BJ (cell line): ENCODE measurements around the gene GOLPH3L. TPM values are rescaled to one million over a fixed set of nuclear protein-coding genes. Genes with fewer than 3 reads are reported as not detected.
"Not testable (repeated sequence)": the region's sequence is repeated elsewhere in the genome, so short reads cannot be mapped to it uniquely, and the experiment has no call there.

Source experiments
- CTCF ChIA-PET: fragments of 350-600 bp; formaldehyde crosslinking; extraction: SDS; loops from one replicate; lab custom pipeline; 2021; ENCODE audit warnings: antibody characterized with exemption, inconsistent platforms; lab: Yijun Ruan, JAX
- POLR2A ChIA-PET: fragments of 300-600 bp; sonication (Branson Sonifier 250); formaldehyde crosslinking; extraction: SDS; loops from one replicate; lab custom pipeline; 2021; ENCODE audit warnings: antibody characterized with exemption; lab: Charles Lee
- DNase-seq: peaks from one replicate; pipeline ENCODE4 v3.0.0-alpha.2; 2011; ENCODE audit warnings: low read depth
- H3K27me3 ChIP-seq: 2 replicates; pipeline ENCODE4 v1.6.0; 2011; ENCODE audit warnings: low read length; ENCODE audit not compliant: control insufficient read depth, insufficient read depth
- H3K36me3 ChIP-seq: 2 replicates; pipeline ENCODE4 v1.5.1; 2011; ENCODE audit warnings: low read length; ENCODE audit not compliant: control insufficient read depth, insufficient read depth
- H3K4me3 ChIP-seq: 2 replicates; pipeline ENCODE4 v1.5.1; 2011; ENCODE audit warnings: low read depth, mild to moderate bottlenecking, control low read depth, low read length
- CTCF ChIP-seq: IDR thresholded peaks from 2 replicates; pipeline ENCODE4 v1.5.1; 2011; ENCODE audit warnings: low read depth, mild to moderate bottlenecking, control low read depth, inconsistent platforms, low read length, moderate library complexity; ENCODE audit not compliant: insufficient read depth
- polyA plus RNA-seq: library from polyadenylated mRNA; depleted of rRNA; stranded (reverse); fragments of >200 nt; gene quantifications from 2 replicates; pipeline ENCODE4 v1.2.3, GENCODE V29; 2011

GOLPH3L gene
- polyA plus RNA-seq, 1 experiment, result 14.6 TPM

DNA sequence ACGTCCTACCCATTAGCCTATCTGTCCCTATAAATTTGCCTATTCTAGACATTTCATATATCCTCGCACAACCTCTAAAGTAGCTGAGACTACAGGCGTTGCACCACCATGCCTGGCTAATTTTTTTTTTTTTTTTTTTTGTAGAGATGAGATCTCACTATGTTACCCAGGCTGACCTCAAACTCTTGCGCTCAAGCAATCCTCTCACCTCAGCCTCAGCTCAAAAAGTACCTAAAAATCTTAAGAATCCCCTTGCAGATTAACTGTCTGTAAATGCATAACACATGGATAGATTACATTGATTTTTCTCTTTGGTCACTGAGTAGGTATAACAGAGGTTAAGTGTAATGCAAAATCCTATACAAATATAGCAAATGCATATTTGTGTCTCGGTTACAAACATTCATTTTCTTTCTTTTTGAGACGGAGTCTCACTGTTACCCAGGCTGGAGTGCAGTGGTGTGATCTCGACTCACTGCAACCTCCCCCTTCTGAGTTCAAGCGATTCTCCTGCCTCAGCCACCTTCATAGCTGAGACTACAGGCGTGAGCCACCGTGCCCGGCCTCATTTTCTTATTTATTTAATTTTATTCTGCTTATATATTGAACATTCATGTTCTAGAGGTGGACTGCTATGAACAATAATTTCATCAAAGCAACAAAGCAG lies 21.4 kb upstream of the GOLPH3L start:
- H3K4me3 ChIP-seq, result no peak overlapping the region
- POLR2A ChIA-PET, result no interaction called here
- TF ChIP-seq CTCF, result no peak
- no peaks in the 10 kb centered on the region for H3K36me3 ChIP-seq
- no peaks in the 10 kb centered on the region for H3K27me3 ChIP-seq
- CTCF ChIA-PET, result interaction anchor here (1.0 kb wide), 1 partner anchor 9 kb away, joined by 3 read pairs; no protein-coding TSS in a partner anchor
- DNase-seq, result no peak

DNA sequence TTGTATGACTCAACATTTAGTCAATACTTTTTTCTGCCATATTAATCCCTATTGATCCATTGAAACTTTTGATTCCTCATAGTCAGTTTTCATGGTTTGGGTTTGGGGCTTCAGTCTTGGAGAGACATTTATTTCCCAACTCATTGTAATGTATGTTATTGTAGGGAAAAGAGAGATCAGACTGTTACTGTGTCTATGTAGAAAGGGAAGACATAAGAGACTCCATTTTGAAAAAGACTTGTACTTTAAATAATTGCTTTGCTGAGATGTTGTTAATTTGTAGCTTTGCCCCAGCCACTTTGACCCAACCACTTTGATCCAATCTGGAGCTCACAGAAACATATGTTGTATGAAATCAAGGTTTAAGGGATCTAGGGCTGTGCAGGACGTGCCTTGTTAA lies 12.1 kb upstream of the GOLPH3L start:
- H3K4me3 ChIP-seq, DNase-seq, H3K27me3 ChIP-seq, CTCF ChIA-PET, POLR2A ChIA-PET, H3K36me3 ChIP-seq: not testable (repeated sequence)

GRCh38 chr1:150708595-150708994 lies 11.6 kb upstream of the GOLPH3L start:
- Histone ChIP-seq H3K36me3 (no peaks in the 10 kb centered on the region), H3K27me3 (no peaks in the 10 kb centered on the region), H3K4me3 (no peak overlapping the region)
- CTCF ChIA-PET, result no interaction called here
- TF ChIP-seq CTCF, result no peak
- no peak for DNase-seq
- POLR2A ChIA-PET, result no interaction called here

- Histone ChIP-seq H3K4me3 (no peak overlapping the region), H3K36me3 (no peaks in the 10 kb centered on the region), H3K27me3 (peaks cover 2% of the 10 kb centered on the region)
- no peak for TF ChIP-seq CTCF
- POLR2A ChIA-PET, result no interaction called here
- CTCF ChIA-PET, result no interaction called here
- DNase-seq, result no peak
Observed at GRCh38 chr1:150706091-150706490, 9.1 kb upstream of the GOLPH3L start.

- CTCF ChIA-PET, result no interaction called here
- TF ChIP-seq CTCF, result no peak
- Histone ChIP-seq H3K4me3 (no peak overlapping the region), H3K27me3 (peaks cover 2% of the 10 kb centered on the region), H3K36me3 (no peaks in the 10 kb centered on the region)
- POLR2A ChIA-PET, result no interaction called here
- no peak for DNase-seq
Observed at GRCh38 chr1:150703427-150703826, 6.5 kb upstream of the GOLPH3L start.

DNA sequence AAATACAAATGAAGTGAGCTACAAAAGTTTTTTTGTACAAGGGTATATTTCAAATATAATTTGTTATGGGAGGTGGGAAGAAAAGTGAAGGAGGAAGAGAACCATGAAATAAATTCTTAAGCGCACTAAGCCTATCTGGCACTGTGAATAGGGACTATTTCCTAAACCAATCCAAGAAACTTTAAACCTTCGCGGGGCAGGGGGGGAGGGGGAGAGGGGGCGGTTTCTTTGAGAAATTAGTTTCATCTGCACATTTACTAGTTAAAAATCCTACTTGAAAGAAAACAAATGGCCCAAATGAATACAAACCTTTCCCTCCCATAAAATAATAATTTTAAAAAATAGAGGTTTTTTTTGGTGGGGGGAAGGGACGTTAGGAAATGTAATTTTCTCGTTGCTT lies 364 bp downstream of the GOLPH3L start:
- H3K4me3 ChIP-seq, result peak overlapping the region; percentile 67
- POLR2A ChIA-PET, result no interaction called here
- CTCF ChIA-PET, result interaction anchor here (0.6 kb wide), 1 partner anchor 69 kb away, joined by 3 read pairs; no protein-coding TSS in a partner anchor
- DNase-seq, result no peak
- peaks cover 2% of the 10 kb centered on the region for H3K27me3 ChIP-seq
- no peak for TF ChIP-seq CTCF
- no peaks in the 10 kb centered on the region; the same call in 1 of the 2 replicates for H3K36me3 ChIP-seq
